ENCODE measurements around the gene THAP8. TPM values are rescaled to one million over a fixed set of nuclear protein-coding genes. Genes with fewer than 3 reads are reported as not detected.

THAP8 gene
- total and polyA plus RNA-seq, 2 of the 8 experiments (the other 6 are each of a cell fraction or from before 2014, with no cell fraction given): 6.0 to 11.1 TPM

GRCh38 chr19:36010402-36010801, 43.7 kb downstream of the THAP8 start:
- Histone ChIP-seq H2BK15ac (ENCODE audit: low read length) (0 out of 2 replicates have a peak overlapping the region, but pooled peaks have one; percentile 46), H3K14ac (ENCODE audit: insufficient read length) (no peak overlapping the region), H2BK5ac (ENCODE audit: low read depth, low read length) (no peak overlapping the region), H3K79me1 (ENCODE audit: low read depth, low read length) (no peaks in the 10 kb centered on the region), H2AFZ (ENCODE audit: low read length) (no peak overlapping the region), H4K5ac (ENCODE audit: insufficient read length, low read depth, low read length) (no peak overlapping the region), H4K91ac (replicated peaks; ENCODE audit: insufficient read length, low read length) (no peak overlapping the region), H3K9me3 (ENCODE audit: insufficient read depth in 2 of 2, low read depth in 1 of 2, low read length in 1 of 2) (no peaks in the 10 kb centered on the region), H3K36me3 (ENCODE audit: control insufficient read depth in 2 of 4, insufficient read depth in 4 of 4, low read length in 3 of 4) (no peaks in the 10 kb centered on the region), H3K18ac (ENCODE audit: extremely low read depth, low read length) (no peak overlapping the region), H4K8ac (ENCODE audit: extremely low read depth, insufficient read depth, low read length) (no peak overlapping the region), H3K23me2 (ENCODE audit: low read depth, low read length) (peaks cover 18% of the 10 kb centered on the region), H2AK5ac (ENCODE audit: low read depth, low read length) (no peak overlapping the region), H3K4me1 (replicated peaks in 1 of 4; ENCODE audit: control insufficient read depth in 3 of 4, insufficient read depth in 4 of 4, low read length in 3 of 4) (peaks cover 0 to 16% (median 8%) of the 10 kb centered on the region in 4 experiments; a peak in 5 of 7 replicates), H3K79me2 (ENCODE audit: control insufficient read depth in 1 of 2, insufficient read depth in 2 of 2, low read length in 2 of 2) (peaks cover 0 to 5% of the 10 kb centered on the region in 2 experiments; a peak in 1 of 4 replicates), H3K4me2 (ENCODE audit: insufficient read depth in 1 of 2, low read depth in 2 of 2, low read length in 2 of 2) (no peak overlapping the region; a peak in 1 of 4 replicates), H3K27ac (ENCODE audit: low read depth, low read length) (no peak overlapping the region), H3K4me3 (ENCODE audit: extremely low read depth in 1 of 4, insufficient read depth in 2 of 4, low read depth in 3 of 4, low read length in 4 of 4) (no peak overlapping the region), H3K9ac (replicated peaks in 1 of 4; ENCODE audit: extremely low read depth in 1 of 4, low read depth in 3 of 4, low read length in 3 of 4) (no peak overlapping the region; a peak in 1 of 7 replicates), H4K20me1 (replicated peaks in 1 of 2; ENCODE audit: control insufficient read depth in 1 of 2, insufficient read depth in 2 of 2, low read length in 2 of 2) (no peaks in the 10 kb centered on the region), H2BK12ac (ENCODE audit: low read depth, low read length) (peak overlapping the region; percentile 90; the same call in 1 of the 2 replicates), H3K56ac (replicated peaks; ENCODE audit: insufficient read length, low read depth, low read length) (no peak overlapping the region), H3K27me3 (replicated peaks in 1 of 4; ENCODE audit: control insufficient read depth in 3 of 4, extremely low read depth in 1 of 4, insufficient read depth in 3 of 4, low read length in 3 of 4) (no peaks in the 10 kb centered on the region), H3K4ac (replicated peaks; ENCODE audit: insufficient read length, low read depth, low read length) (no peak overlapping the region), H2BK120ac (replicated peaks; ENCODE audit: low read depth, low read length) (no peak overlapping the region), H2BK20ac (ENCODE audit: low read length) (no peak overlapping the region), H3K23ac (ENCODE audit: insufficient read length) (no peak overlapping the region)
- 98% methylated on average over 11 of the region's 11 CpGs; no CpG with 5 or more reads in 1 of the 2 experiments for WGBS, 2 experiments (ENCODE audit: extremely low coverage in 1 of 2, insufficient coverage in 1 of 2, insufficient read length in 1 of 2, insufficient replicate concordance in 2 of 2, low coverage in 1 of 2, low lambda C conversion rate in 2 of 2, missing lambda C conversion rate in 1 of 2)
- ChIA-PET CTCF (ENCODE audit: partially characterized antibody) (interaction anchor here (1.5 kb wide), 1 partner anchor 41 kb away, joined by 7 read pairs; no protein-coding TSS in a partner anchor), POLR2A (ENCODE audit: partially characterized antibody) (no interaction called here)
- DNase-seq (ENCODE audit: low read depth in 1 of 2, low spot score in 2 of 2): no peak
- FAIRE-seq: no peak
- TF ChIP-seq CBX8 (IDR thresholded peaks at IDR 0.05; ENCODE audit: borderline replicate concordance, low read depth, low read length) (no peak), SIX5 (IDR thresholded peaks at IDR 0.05; ENCODE audit: low read depth, low read length) (no peak)

Measured in H1 (cell line).